ENCODE results near the gene DKK3.

The DKK3 gene

DNA sequence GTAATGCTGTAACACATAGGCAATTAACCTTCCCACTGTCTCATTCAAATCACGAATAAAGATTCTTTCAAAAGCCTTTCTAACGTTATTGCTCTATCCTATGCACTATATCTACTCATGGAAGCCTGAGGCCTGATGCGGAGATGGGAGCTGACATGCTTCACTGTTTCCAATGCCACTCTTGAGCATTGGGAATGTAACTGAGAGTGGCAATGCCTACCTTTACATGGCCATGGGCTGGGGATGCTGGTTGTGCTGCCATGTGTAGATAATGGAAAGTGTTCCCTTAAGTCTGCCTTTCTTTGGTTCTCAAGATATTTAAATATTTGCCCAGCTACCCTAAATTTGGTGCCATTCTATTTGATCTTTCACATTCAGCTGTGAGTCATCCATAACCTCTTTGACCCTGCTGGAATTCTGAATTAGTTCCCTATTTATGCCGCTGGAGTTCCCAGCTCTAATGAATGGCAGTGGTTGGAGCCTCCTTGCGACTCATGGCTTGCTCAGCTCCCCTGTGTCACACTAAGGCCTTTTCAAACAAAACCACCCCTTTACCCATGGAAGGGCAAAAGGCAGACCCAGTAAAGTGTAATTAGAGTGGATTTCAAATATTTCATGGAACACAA is 21.4 kb upstream of the DKK3 start:
- no peak for DNase-seq

DNA sequence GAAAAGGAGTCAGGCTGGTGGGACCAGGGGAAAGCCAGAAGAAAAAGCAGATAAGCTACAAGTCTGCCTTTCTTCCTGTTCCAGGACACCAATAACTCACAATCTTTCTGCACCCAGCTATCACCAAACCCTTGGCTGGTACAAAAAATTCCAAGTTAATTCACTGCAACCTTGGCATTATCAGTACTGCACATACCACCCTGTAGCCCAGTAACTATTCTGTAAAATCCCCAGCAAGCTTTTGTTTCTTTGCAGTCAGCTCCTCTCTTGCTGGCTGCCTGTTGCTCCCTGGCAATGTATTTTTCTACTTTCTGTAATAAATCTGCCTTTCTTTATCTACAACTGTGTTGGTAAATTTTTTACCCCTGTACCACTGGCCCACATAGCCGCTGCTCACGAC is 20.7 kb upstream of the DKK3 start:
- DNase-seq, result no peak

DNA sequence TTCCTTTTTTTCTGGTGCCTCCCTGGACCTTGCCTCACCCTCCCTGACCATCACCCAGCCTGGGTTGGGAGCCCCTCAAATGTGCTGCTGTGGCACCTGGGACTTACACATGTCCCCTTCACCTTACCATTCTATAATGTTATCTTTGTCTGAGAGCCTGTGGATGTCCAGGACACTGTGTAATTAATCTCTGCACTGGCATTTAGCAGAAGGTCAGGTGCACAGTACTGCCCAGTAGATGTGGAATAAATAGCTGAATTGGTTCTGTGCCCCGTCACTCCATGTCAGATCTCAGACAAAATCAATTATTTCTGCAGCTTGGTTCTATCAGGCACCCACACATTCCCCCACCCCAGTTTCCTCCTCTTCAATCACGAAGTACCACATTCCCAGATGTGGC is 19.9 kb upstream of the DKK3 start:
- no peak for DNase-seq

DNA sequence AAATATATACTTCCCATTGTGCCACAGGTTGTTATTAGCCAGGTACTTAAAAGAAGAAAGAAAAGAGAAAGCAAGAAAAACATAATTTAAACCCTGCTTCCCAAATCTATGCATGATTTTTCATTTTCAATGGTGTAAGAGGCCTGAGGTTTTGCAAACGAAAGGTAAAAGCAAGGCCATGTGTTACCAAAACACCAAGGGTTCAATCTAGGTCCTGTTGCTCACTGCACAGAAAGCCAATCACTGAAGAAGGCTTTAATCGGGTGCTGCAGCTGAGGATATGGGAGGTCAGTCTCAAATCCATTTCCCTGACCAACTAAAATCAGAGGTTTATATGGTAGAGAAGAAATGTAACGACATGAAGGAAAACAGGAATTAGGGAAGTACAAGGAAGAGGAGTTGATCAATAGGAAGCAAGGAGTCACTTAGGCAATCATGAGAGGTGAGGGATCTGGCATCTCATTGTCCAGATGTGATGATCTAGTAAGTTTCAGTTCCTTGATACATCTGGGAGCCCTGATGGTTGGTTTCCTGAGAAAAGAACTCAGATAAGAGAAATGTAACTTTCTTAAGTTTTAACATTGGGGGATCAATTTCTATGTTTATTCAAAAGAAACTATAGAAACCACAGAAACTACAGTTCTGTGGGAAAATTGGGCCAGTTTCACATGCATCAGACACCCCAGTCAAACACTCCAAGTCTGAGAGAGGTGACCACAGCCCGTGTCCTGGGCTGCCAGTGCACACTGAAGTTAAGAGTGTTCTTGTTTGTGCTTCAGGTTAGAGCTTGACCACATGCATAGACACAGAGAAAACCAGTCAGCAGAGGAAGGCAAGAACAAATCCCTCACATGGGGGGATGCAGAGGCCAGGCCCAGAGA is 18.1 kb upstream of the DKK3 start:
- no peak for DNase-seq

DNA sequence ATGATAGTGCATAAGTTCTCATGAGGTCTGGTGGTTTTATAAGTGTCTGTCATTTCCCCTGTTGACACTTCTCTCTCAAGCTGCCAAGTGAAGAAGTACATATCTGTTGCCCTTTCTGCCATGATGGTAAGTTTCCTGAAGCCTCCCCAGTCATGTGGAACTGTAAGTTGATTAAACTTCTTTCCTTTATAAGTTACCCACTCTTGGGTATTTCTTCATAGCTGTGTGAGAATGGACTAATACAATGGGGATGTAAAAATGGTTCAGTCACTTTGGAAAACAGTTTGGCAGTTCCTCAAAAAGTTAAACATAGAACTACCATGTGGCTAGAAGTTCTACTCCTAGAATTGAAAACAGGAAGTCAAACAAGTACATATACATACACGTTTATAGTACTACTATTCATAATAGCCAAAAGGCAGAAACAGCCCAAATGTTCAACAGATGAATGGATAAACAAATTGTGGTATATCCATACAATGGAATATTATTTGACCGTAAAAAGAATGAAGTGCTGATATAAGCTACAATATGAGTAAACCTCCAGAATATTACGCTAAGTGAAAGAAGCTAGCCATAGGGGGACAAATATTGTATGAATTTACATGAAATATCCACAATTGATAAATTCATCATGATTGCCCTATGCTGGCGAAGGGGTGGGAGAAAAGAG is 16.0 kb upstream of the DKK3 start:
- no peak for DNase-seq

DNA sequence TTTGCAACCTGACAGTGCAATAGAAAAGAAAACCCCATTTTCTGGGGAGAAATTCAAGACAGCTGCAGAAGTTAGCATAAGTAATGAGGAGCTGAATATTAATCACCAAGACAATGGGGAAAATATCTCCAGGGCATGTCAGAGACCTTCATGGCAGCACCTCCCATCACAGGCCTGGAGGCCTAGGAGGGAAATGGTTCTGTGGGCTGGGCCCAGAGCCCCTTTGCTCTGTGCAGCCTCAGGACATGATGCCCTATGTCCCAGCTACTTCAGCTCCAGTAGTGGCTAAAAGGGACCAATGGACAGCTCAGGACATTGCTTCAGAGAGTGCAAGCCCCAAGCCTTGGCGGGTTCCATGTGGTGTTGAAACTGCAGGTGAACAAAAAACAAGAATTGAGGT is 14.6 kb upstream of the DKK3 start:
- DNase-seq, result no peak

DNA sequence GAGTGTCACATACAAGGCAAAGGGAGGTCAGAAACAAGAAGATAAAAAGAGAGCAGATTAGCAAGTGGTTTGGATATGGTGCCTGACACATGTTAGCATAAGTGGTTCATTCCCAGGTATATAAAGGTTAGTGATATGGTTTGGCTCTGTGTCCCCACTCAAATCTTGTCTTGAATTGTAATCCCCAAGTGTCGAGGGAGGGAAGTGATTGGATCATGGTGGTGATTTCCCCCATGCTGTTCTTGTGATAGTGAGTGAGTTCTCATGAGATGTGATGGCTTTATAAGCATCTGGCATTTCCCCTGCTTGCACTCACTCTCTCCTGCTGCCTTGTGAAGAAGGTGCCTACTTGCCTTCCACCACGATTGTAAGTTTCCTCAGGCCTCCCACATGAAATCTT is 12.1 kb upstream of the DKK3 start:
- DNase-seq, result no peak

DNA sequence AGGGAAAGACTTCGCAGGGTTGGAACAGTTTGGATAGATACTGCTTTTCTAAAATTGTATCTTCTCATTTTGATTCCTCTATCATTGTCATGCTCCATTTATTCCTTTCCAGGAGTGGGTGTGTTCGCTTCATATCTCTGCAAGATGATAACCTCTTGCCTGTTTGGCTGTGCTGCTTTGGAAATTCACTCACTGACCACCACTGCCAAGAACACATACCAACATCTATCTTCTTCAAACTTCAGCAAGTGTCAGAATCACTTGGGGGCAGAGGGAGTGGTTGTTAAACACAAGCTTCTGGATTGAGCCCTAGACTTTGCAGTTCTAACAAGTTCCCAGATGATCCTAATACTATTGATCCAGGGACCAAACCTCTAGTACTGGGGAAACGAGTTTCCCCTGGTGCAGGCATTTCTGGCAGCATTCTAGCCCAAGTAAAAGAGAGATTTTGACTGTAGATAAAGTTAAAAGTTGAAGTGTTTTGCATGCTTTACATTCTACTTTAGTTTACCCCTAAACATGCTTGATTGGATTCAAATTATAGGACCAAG is 11.5 kb upstream of the DKK3 start:
- DNase-seq, result no peak

DNA sequence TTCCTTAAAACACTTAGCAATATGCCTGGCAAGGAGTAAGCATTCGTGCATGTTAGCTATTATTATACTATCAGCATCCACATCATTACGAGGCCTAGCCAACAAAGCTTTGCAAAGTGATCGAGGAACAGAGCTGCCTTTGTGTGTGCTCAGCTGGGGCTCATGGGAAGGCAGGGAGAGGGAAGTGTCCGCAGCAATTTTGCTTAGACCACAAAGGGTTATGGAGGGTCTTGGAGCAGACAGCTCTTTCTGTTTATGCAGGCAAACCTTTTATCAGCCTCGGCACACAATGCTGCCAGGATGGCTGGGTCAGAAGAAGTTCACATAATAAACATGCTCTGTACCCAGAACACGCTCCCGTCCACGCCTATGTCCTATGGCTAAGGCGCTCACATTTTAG is 10.9 kb upstream of the DKK3 start:
- no peak for DNase-seq

DNA sequence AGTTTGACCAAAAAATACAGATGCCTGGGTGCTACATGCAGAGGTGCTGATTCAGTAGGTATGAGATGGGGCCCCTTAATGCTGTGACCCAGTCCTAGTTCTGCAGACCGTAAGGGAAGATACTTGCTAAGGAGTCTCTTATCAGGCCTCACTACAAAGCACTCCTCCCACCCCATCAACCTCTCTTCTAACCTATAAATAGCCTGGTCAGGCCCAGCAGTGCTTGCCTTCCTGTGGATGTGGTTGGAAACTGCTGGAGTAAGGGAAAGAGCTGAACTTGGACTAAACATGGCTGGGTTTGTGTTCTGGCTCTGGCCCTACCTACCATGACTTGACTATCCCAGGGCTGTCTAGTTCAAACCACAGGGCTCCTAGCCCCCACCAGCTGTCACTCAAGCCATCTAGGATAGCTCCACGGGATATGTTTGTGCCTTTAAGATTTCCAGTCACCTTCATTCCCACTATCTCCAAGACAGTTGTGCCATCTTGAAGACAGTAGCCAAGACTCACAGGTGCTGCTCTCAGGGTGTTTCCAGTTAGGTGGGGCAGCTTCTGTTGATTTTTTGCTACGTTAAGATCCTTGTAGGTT is 9.5 kb upstream of the DKK3 start:
- DNase-seq, result no peak

DNA sequence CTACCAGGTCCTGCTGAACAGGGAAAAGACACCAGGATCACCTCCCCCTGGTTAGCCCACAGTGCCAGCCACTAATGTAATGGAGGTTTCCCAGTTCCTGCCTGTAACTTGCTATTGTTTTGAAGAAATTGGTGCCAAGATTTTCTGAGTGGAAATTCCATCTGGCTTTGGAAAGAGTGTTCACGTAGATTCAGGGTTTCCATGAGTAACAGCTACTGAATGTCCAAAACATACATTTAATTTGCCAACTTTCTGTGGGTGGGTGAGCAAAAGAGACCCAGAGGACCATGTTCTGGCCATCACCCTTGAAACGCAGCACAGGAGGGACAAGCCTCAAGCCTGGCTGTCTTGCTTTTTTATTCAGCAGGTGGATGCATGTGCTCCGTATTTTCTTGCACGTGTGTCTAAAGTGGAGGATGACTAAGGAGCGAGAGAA is 8.8 kb upstream of the DKK3 start:
- no peak for DNase-seq

DNA sequence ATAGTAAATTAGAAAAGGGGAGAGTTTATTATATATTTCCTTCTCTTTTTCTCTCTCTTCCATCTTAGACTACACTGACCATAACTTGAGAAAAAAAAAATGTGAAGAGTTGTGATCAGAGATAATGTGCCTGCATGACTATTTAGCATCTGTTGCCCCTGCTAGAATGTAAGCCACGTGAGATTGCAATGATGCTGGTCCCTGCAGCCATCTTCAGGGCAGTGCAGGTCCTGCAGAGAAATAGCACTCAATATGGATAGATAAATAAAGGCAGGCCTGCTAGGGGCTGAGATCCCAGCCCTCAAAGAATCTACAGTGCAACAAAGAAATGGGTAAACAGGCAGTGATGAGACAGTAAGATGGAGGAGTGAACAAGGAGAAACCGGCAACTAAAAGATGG is 7.8 kb upstream of the DKK3 start:
- DNase-seq, result no peak

DNA sequence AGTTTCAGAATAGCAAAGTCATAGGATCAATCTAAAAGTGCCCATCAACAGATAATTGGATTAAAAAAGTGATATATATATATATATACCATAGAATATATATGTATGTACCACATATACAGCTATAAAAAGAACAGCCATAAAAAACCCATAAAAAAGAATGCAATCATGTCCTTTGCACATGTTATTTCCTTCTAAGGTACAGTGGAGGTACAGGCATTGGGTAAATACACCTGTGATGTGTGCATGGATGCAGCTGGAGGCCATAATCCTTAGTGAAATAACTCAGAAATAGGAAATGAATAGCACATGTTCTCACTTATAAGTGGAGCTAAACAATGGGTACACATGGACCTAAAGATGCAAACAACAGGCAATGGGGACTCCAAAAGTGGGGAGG is 7.1 kb upstream of the DKK3 start:
- DNase-seq, result no peak

DNA sequence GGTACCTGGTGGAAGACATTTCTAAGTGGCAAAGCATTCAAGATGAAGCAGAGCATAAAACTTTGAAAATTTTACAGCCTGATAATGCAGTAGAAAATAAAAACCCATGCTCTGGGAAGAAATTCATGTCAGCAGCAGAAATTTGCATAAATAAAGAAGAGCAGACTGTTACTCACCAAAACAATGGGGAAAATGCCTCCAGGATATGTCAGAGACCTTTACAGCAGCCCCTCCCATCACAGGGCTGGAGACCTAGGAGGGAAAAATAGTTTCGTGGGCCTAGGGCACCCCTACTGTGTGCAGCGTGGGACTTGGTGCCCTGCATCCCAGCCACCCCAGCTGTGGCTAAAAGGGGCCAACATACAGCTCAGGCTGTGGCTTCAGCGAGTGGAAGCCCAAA is 5.4 kb upstream of the DKK3 start:
- DNase-seq, result no peak

DNA sequence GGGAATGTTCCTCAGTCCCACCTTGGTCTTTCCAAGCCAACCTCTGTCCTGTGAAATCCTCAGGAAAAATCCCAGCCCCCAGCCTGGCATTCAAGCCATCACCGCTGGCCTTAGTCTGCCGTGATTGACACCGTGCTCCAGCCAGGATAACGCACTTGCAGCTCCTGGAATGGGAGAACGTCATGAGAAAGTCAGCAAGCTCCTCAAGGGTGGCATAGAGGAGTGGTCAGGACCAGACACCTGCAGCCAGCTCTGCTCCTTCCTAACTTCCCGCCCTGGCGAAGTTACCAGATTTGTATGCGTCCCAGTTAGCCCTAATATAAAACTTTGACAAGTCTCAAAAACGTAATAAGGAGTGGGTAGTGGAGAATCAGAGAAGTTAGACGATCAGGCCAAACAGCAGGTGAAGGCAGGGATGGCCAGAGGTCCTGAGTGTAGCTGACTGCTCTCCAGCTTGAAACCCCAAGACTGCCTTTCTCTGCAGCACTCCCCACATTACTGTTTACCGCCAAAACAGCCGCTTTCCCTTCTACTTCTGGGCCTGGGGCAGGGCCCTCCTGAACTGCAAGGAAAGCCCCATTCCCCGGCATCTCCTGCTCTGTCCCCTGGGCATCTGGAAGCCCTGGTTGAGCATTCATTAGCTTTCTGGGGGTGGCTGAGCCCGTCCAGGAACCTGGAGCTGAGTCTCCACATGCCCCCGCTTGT is 1.3 kb upstream of the DKK3 start:
- DNase-seq, result no peak

DNA sequence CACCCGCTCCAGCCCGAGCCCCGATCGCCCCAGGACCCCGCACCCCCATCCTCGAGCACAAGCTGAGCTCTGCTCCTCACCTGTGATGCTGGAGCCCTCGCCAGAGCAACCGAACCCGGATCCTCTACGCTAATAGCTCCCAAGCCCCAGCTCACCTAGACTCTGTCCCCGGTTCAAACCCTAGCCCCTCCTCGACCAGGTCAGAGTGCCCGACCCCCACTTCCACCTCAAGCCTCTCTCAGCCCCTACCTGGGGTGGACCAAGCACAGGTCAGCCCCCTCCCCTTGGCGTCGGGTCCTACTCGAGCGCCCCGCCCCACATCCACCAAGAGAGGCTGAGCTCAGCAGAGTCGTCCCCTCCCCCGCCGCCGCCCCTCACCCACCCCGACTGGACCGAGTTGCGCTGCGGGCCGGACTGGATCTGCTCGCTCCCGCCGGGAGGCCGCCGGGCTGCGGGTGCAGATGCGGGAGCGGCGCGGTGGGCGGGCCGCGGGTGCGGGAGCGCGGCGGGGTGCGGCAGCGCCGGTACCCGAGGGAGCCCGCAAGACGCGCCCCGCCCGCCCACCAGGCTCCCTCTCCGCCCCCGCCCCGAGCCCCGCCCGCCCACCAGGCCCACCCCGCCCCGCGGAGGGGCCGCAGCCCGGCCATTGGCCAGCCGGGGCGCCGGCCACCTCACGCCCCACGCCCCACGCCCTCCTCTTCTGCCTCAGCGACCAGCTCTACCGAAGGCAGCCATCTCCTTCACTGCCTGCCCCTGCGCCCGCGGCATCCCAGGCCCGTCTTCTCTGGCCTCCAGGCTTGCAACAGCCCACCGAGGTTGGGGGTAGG is 577 bp upstream of the DKK3 start:
- DNase-seq, result no peak

DNA sequence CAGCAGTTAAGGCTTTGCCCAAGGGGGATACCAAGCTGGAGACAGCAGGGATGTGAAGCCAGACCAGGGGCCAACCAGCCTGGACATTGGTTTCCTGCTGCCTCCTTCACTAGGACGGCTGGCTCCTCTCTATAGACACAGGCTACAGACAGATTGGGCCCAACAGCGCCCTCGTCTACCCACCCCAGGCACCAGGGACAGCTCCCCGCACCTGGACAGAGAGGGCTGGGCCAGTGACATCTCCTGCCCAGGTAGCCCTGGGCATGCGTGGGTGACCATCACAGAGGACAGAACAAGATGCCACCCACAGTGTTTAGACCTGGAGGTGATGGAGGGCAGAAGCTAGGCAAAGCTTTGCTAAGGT is 1.2 kb downstream of the DKK3 start:
- DNase-seq, result no peak

DNA sequence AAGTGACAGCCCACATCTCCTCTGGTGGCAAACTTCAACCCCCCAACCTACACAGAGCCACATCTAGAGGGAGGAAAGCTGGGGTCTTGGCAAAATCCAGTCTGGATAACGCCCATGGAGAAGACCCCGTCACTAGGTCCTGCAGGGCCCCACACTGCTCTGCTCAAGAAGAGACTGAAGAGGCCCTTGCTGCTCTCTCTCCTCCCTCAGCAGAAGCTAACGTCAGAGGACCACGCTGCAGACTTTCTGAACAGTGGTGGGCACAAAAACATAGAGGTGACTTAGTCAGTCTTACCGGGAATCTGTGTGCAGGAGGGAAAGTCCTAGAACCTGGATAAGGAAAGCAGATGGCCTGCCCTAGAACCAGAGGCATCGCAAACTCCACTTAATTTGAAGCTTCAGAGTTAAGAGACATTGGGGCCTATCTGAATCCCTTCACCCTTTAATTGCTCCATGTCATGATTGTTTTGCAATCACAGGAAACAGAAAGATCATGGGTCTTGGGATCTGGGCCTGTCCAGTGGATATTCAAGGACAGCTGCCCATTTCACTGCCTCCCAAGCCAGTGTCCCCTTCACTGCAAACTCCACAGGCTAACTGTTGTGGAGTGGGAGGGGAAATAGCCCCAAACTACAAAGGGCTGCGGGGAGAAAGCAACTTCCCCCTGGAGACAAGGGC is 1.7 kb downstream of the DKK3 start:
- no peak for DNase-seq

DNA sequence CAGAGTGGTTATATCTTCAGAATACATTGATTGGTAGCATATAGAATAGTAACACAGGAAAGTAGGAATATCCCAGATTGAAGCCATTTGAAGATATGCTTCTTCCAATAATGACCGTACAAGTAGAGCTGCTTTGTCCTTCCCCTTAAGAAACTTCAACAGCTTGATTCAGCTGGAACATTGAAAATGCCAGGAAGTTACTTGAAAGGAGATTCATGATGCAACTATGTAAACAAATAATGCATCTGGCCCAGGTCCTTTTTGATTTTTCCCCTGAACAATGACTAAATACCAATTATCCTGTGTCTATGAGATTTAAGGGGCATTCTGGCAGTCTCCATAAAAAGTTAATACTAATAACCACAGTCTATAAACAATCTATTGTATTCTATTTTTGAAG is 3.0 kb downstream of the DKK3 start:
- no peak for DNase-seq

DNA sequence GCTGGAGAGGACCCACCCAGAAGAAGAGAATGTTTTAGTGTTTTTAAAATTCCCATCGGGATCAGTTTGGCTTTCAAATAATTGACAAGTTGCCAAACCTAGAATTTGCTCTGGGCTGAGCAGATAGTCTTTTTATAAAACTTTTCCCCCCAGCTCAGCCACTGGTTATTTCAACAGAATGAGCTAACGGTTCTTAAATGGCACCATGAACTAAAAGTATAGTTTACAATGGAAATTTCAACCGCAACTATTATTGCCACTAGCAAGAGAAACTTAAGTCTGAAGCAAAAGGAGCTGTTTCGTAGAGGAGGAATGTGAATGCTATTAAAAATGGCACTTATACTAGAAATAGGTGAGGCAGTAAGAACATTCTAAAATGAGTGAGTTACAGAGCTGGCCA is 3.4 kb downstream of the DKK3 start:
- no peak for DNase-seq

DNA sequence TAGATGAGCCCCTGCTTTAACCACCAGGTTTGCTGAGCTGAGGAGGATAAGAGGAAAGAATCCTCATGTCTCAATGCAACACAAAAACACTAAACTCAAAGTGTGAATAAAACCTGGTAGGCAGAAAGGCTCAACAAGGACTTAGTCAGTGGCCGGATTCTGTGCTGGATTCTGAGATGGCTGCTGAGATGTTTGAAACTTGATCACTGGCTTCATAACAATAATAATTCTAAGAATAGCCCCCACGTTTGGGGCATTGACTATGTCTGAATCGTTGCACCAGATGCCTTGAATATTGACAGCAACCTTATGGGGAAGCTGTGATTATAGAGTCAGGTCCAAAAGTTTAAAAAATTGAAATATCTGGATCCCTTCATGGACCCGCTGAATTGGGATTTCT is 4.6 kb downstream of the DKK3 start:
- no peak for DNase-seq

Data from stimulated activated naive CD4-positive, alpha-beta T cell (primary cell).